Measurements from ENCODE around the gene FN1.

FN1 gene

GRCh38 chr2:215383652-215384279 is 52.1 kb downstream of the FN1 start:
- H3K27me3 ChIP-seq (ENCODE audit: insufficient read depth, low read depth): no peaks in the 10 kb centered on the region
- no peak overlapping the region for H3K4me2 ChIP-seq
- no peak overlapping the region for H3K27ac ChIP-seq
- H2AFZ ChIP-seq (ENCODE audit: low read depth): no peak overlapping the region
- H4K20me1 ChIP-seq (ENCODE audit: insufficient read depth): no peaks in the 10 kb centered on the region
- peaks cover 3% of the 10 kb centered on the region for H3K4me1 ChIP-seq (ENCODE audit: low read depth, poor library complexity, severe bottlenecking)
- no peaks in the 10 kb centered on the region for H3K79me2 ChIP-seq (ENCODE audit: insufficient read depth, low read depth)
- no peak overlapping the region for H3K9ac ChIP-seq
- no peaks in the 10 kb centered on the region for H3K36me3 ChIP-seq (ENCODE audit: insufficient read depth)
- H3K4me3 ChIP-seq (IDR thresholded peaks at IDR 0.05; ENCODE audit: insufficient read depth, low read depth, low read length): no peak overlapping the region
- TF ChIP-seq, protein P1, sequence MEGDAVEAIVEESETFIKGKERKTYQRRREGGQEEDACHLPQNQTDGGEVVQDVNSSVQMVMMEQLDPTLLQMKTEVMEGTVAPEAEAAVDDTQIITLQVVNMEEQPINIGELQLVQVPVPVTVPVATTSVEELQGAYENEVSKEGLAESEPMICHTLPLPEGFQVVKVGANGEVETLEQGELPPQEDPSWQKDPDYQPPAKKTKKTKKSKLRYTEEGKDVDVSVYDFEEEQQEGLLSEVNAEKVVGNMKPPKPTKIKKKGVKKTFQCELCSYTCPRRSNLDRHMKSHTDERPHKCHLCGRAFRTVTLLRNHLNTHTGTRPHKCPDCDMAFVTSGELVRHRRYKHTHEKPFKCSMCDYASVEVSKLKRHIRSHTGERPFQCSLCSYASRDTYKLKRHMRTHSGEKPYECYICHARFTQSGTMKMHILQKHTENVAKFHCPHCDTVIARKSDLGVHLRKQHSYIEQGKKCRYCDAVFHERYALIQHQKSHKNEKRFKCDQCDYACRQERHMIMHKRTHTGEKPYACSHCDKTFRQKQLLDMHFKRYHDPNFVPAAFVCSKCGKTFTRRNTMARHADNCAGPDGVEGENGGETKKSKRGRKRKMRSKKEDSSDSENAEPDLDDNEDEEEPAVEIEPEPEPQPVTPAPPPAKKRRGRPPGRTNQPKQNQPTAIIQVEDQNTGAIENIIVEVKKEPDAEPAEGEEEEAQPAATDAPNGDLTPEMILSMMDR (conservative IDR thresholded peaks at IDR 0.05; ENCODE audit: low read depth, low read length): no peak

- Histone ChIP-seq H3K27me3 (ENCODE audit: insufficient read depth, low read depth) (no peaks in the 10 kb centered on the region), H3K79me2 (ENCODE audit: insufficient read depth, low read depth) (no peaks in the 10 kb centered on the region), H3K36me3 (ENCODE audit: insufficient read depth) (no peaks in the 10 kb centered on the region), H3K9ac (no peak overlapping the region), H4K20me1 (ENCODE audit: insufficient read depth) (no peaks in the 10 kb centered on the region), H3K4me2 (no peak overlapping the region), H3K4me3 (IDR thresholded peaks at IDR 0.05; ENCODE audit: insufficient read depth, low read depth, low read length) (no peak overlapping the region), H3K27ac (no peak overlapping the region), H2AFZ (ENCODE audit: low read depth) (no peak overlapping the region), H3K4me1 (ENCODE audit: low read depth, poor library complexity, severe bottlenecking) (peaks cover 3% of the 10 kb centered on the region)
- TF ChIP-seq, protein P1 (conservative IDR thresholded peaks at IDR 0.05; ENCODE audit: low read depth, low read length): no peak
Measured at GRCh38 chr2:215382480-215382879, 53.4 kb downstream of the FN1 start.

DNA sequence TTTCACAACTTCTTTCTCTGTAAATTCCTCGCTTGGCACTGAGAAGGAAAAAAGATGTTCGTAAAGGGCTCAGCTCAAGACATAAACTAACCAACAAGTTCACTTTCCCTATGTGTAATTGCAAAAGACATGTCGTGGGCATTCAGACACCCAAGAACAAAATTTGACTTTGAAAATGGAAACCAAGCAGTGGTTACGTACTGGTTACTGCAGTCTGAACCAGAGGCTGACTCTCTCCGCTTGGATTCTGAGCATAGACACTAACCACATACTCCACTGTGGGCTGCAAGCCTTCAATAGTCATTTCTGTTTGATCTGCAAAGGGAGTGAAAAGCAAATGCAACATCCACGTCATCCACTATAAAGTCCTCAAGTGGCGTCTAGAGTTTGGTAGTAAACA is 53.9 kb downstream of the FN1 start:
- Histone ChIP-seq H3K9ac (no peak overlapping the region), H3K4me1 (ENCODE audit: low read depth, poor library complexity, severe bottlenecking) (peaks cover 3% of the 10 kb centered on the region), H3K4me2 (no peak overlapping the region), H4K20me1 (ENCODE audit: insufficient read depth) (no peaks in the 10 kb centered on the region), H3K4me3 (IDR thresholded peaks at IDR 0.05; ENCODE audit: insufficient read depth, low read depth, low read length) (no peak overlapping the region), H3K79me2 (ENCODE audit: insufficient read depth, low read depth) (no peaks in the 10 kb centered on the region), H2AFZ (ENCODE audit: low read depth) (no peak overlapping the region), H3K27me3 (ENCODE audit: insufficient read depth, low read depth) (no peaks in the 10 kb centered on the region), H3K27ac (no peak overlapping the region), H3K36me3 (ENCODE audit: insufficient read depth) (no peaks in the 10 kb centered on the region)
- TF ChIP-seq, protein P1 (conservative IDR thresholded peaks at IDR 0.05; ENCODE audit: low read depth, low read length): no peak

DNA sequence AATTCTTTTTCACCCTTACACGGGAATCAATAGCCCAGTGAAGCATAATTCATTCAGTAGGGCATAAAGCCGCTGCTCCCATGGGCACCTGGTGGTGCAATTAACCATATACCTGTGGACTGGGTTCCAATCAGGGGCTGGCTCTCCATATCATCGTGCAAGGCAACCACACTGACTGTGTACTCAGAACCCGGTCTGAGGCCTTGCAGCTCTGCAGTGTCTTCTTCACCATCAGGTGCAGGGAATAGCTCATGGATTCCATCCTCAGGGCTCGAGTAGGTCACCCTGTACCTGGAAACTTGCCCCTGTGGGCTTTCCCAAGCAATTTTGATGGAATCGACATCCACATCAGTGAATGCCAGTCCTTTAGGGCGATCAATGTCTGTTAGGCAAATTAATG is 55.2 kb downstream of the FN1 start:
- Histone ChIP-seq H2AFZ (ENCODE audit: low read depth) (no peak overlapping the region), H3K27ac (no peak overlapping the region), H3K4me2 (no peak overlapping the region), H4K20me1 (ENCODE audit: insufficient read depth) (no peaks in the 10 kb centered on the region), H3K79me2 (ENCODE audit: insufficient read depth, low read depth) (no peaks in the 10 kb centered on the region), H3K4me1 (ENCODE audit: low read depth, poor library complexity, severe bottlenecking) (no peaks in the 10 kb centered on the region), H3K27me3 (ENCODE audit: insufficient read depth, low read depth) (no peaks in the 10 kb centered on the region), H3K4me3 (IDR thresholded peaks at IDR 0.05; ENCODE audit: insufficient read depth, low read depth, low read length) (no peak overlapping the region), H3K9ac (no peak overlapping the region), H3K36me3 (ENCODE audit: insufficient read depth) (no peaks in the 10 kb centered on the region)
- TF ChIP-seq, protein P1 (conservative IDR thresholded peaks at IDR 0.05; ENCODE audit: low read depth, low read length): no peak
